ENCODE results near the gene AGBL1.
"Not testable (repeated sequence)": the region's sequence is repeated elsewhere in the genome, so short reads cannot be mapped to it uniquely, and the experiment has no call there.

AGBL1 gene

DNA sequence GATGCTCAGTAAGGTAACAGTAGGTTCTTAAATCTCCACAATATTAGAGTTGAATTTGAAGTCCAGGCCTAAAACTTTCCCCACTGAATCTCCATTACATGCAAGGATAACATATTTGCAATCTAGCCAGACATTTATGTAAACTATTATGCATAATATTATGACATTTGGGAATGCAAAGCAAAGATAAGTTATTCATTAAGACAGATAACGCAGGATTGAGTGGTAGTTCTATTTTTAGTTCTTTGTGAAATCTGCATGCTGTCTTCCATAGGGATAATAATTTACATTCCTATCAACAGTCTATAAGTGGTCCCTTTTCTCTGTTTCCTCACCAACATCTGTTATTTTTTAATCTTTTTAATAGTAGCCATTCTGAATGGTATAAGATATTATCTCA, 333.5 kb downstream of the AGBL1 start:
- DNase-seq: no peak

DNA sequence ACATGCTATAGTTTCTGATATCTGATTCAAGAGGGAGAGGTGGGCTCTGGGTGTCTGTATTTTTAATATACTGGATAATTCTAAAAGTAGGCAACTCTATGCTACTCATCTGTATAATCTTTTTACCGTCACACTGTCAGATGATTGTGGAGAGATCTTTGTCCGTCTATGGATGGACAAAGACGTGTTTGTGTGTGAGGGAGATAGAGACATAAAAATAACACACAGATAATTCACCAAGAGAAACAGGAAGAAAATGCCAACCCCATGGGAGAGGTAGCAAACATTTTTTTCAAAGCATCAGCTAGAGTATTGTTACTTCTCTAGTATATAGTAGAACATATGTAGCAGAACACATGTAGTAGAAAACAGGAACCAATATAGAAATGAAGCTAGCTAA, 346.1 kb downstream of the AGBL1 start:
- no peak for DNase-seq

GRCh38 chr15:86432861-86433260, 353.2 kb downstream of the AGBL1 start:
- DNase-seq: no peak

DNA sequence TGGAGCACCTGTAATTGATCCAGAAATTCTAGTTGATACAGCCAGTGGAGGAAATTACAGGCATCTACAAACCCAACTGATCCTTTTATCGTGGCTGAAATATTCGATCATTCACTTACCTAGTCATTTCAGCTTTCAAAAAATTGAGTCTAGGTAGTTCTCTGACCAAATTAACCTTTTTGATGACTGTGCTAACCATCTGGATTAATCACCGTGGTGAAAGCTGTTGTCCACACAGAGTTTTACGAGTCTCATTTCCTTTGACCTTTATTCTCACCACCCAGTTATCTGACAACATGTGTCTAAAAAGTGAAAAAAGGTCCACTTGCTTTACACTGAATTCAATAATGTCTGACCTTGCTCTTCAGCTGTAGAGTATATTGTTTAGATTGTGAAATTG, 354.3 kb downstream of the AGBL1 start:
- no peak for DNase-seq

- no peak for DNase-seq
Observed at GRCh38 chr15:86439614-86440013, 359.9 kb downstream of the AGBL1 start.

GRCh38 chr15:86444527-86444926, 364.9 kb downstream of the AGBL1 start:
- no peak for DNase-seq

DNA sequence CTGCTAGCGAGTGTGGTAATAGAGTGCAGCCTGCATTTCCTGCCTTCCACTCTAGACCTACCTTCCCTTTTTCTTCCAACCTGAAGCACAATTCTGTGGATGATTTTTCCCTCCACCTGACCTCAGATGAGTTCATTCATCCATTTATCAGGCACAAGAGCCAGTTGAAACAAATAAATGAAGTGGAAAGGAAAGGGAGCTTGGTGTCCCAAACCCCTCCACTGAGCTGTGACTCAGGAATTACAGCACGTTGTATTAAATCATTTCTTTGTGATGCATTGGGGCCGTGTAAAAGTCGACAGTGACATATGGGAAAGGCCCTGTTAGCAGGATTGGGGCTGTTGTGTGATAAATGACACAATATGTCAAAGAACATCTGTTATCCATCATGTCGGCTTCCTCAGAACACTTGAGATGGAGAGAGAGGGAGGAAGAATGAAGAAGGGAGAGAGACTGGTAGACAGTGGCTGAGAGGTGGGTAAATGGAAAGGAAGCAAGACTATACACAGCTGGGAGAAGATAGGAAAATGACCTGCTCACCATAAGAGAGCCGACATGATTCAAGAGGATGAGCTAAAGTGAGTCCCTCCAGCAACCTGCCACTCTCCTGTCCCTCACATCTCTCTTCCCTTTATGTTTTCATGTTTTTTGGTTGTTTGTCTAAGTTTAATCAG, 366.0 kb downstream of the AGBL1 start:
- DNase-seq: no peak

- DNase-seq: no peak
Observed at GRCh38 chr15:86446253-86446640, 366.6 kb downstream of the AGBL1 start.

- DNase-seq: not testable (repeated sequence)
Observed at GRCh38 chr15:86465470-86466039, 385.9 kb downstream of the AGBL1 start.

DNA sequence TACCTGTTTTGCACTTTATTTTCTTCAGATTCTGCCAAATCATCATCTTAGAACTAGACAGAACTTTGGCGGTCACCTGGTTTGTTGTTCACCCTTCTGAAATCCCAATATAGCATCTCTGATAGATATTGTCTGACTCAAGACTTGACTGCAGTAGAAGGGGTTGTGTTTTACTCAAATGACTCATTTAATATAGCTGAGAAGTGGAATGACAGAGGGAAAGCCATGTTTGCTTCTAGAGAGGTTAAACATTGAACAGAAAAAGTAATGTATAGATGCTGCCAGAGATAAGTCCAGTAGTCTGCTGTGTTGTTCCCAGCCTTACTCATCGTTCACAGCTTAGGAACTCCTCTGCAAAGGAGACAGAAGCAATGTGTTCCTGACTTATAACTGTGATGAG, 402.0 kb downstream of the AGBL1 start:
- DNase-seq: no peak

- DNase-seq: no peak
Observed at GRCh38 chr15:86483936-86484335, 404.3 kb downstream of the AGBL1 start.

GRCh38 chr15:86488046-86488445, 408.4 kb downstream of the AGBL1 start:
- no peak for DNase-seq

GRCh38 chr15:86489981-86490380, 410.3 kb downstream of the AGBL1 start:
- no peak for DNase-seq

GRCh38 chr15:86491118-86491517, 411.4 kb downstream of the AGBL1 start:
- DNase-seq: no peak

- no peak for DNase-seq
Observed at GRCh38 chr15:86493884-86494283, 414.2 kb downstream of the AGBL1 start.

DNA sequence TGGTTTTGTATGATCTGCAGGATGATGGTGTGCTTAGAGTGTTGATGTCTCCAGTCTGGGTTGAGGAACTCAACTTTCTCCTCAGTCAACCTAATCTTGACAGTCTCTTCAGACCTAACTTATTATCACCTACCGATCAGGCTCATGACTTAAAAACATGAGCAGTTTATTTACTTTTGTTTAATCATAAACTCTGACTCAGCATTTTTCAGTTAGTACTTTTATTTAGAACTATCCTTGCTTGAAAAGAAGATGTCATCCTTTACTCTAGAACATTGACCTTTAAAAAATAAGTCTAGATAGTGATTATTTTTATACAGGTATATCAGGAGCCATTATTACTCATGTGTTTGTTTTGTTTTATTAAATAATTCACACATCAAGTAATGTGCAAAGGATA, 414.8 kb downstream of the AGBL1 start:
- DNase-seq: no peak

DNA sequence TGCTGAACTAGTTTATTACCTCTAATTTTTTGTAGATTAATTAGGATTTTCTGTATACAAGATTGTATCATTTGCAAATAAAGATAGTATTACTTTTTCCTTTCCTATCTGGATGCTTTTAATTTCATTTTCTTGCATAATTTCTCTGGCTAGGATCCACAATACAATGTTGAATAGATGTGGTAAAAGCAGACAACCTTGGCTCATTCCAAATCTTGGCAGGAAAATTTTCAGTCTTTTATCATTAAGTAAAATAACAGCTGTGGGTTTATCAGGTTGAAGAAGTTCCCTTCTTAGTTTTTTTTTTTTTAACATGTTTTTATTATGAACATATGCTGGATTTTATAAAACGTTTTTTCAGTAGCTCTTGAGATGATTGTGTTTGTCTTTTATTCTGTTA, 422.6 kb downstream of the AGBL1 start:
- DNase-seq: no peak

DNA sequence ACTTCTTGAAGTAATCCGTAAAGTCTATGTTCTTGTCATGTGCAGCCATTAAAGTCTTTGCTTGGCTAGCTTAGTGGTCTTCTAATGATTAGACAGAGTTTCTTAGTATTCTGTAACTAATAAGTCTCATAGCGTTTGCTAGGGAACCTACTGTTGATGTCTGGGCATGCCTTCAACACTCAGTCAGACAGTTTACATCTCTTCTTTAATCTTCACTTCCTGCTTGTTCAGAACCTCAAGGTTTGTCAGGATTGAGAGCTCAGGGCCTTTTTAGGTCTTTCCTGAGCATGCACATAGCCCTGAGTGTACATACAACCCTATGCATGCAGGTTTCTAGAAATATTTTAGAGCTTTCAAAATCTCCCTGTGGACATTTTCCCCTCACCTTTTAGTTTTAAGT, 426.3 kb downstream of the AGBL1 start:
- no peak for DNase-seq

- DNase-seq: no peak
Observed at GRCh38 chr15:86506401-86506800, 426.7 kb downstream of the AGBL1 start.

- no peak for DNase-seq
Observed at GRCh38 chr15:86515625-86516024, 436.0 kb downstream of the AGBL1 start.

- no peak for DNase-seq
Observed at GRCh38 chr15:86522721-86523120, 443.1 kb downstream of the AGBL1 start.

GRCh38 chr15:86526938-86527690, 447.4 kb downstream of the AGBL1 start:
- DNase-seq: no peak

DNA sequence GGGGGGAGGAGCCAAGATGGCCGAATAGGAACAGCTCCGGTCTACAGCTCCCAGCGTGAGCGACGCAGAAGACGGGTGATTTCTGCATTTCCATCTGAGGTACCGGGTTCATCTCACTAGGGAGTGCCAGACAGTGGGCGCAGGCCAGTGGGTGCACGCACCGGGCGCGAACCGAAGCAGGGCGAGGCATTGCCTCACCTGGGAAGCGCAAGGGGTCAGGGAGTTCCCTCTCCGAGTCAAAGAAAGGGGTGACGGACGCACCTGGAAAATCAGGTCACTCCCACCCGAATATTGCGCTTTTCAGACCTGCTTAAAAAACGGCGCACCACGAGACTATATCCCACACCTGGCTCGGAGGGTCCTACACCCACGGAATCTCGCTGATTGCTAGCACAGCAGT, 448.4 kb downstream of the AGBL1 start:
- DNase-seq: not testable (repeated sequence)

GRCh38 chr15:86538141-86538540, 458.5 kb downstream of the AGBL1 start:
- no peak for DNase-seq

Data from NCI-H2029 treated with DMSO at 0.1 percent for 48 hours (cell line).